HepG2 (cell line): ENCODE measurements around the gene RABL6. TPM values are rescaled to one million over a fixed set of nuclear protein-coding genes. Genes with fewer than 3 reads are reported as not detected.
A peak's percentile ranks its signal among the peaks of the same experiment; 100 is the strongest.

Experiments used
- LCORL ChIP-seq, 2 experiments: fragments of 450-650 bp in 1 of 2; sonication (generic) in 1 of 2; formaldehyde crosslinking in 1 of 2; IDR thresholded peaks; 2 replicates each; pipeline versions ENCODE4 v1.5.0 to v1.6.1; 2017 to 2020; ENCODE audit warnings: antibody characterized with exemption in 1 of 2, missing genetic modification reagents in 1 of 2
- MTA3 ChIP-seq: sonication (generic); formaldehyde crosslinking; IDR thresholded peaks from 2 replicates; pipeline ENCODE4 v1.4.0; 2020; ENCODE audit warnings: missing genetic modification reagents
- NAIF1 ChIP-seq: sonication (generic); formaldehyde crosslinking; IDR thresholded peaks from 2 replicates; pipeline ENCODE4 v1.5.0; 2020; ENCODE audit warnings: mild to moderate bottlenecking, missing genetic modification reagents, borderline replicate concordance
- PLRG1 ChIP-seq: fragments of 450-650 bp; conservative IDR thresholded peaks from 2 replicates; pipeline ENCODE4 v1.6.1; 2016
- PTBP1 ChIP-seq: fragments of 200-400 bp; formaldehyde crosslinking; IDR thresholded peaks from 2 replicates; pipeline ENCODE4 v1.6.1; 2018; ENCODE audit warnings: low read length, low read depth; ENCODE audit not compliant: poor library complexity, severe bottlenecking
- RBM22 ChIP-seq: fragments of 200-400 bp; formaldehyde crosslinking; optimal IDR thresholded peaks from 2 replicates; pipeline ENCODE3; 2017; ENCODE audit warnings: mild to moderate bottlenecking, low read length, moderate library complexity
- RELA ChIP-seq: sonication (generic); formaldehyde crosslinking; IDR thresholded peaks from 2 replicates; pipeline ENCODE4 v1.4.0; 2020; ENCODE audit warnings: missing genetic modification reagents
- SAFB2 ChIP-seq: sonication (generic); formaldehyde crosslinking; IDR thresholded peaks from 2 replicates; pipeline ENCODE4 v1.5.1; 2020; ENCODE audit warnings: missing genetic modification reagents, low read depth, mild to moderate bottlenecking, borderline replicate concordance
- SRF ChIP-seq: IDR thresholded peaks from 2 replicates; pipeline ENCODE4 v1.6.1; 2011; ENCODE audit warnings: mild to moderate bottlenecking, low read depth, low read length, moderate library complexity
- WIZ ChIP-seq: sonication (generic); formaldehyde crosslinking; IDR thresholded peaks from 2 replicates; pipeline ENCODE4 v1.5.1; 2020; ENCODE audit warnings: mild to moderate bottlenecking, missing genetic modification reagents
- ZBTB21 ChIP-seq: sonication (generic); formaldehyde crosslinking; IDR thresholded peaks from 2 replicates; pipeline ENCODE4 v1.4.0; 2020; ENCODE audit warnings: missing genetic modification reagents
- ZBTB38 ChIP-seq: sonication (generic); formaldehyde crosslinking; IDR thresholded peaks from 2 replicates; pipeline ENCODE4 v1.5.1; 2020; ENCODE audit warnings: mild to moderate bottlenecking, missing genetic modification reagents
- ZBTB8A ChIP-seq: sonication (generic); formaldehyde crosslinking; IDR thresholded peaks from 2 replicates; pipeline ENCODE4 v1.4.0; 2020; ENCODE audit warnings: mild to moderate bottlenecking, low read depth, missing genetic modification reagents, borderline replicate concordance
- ZNF383 ChIP-seq: sonication (generic); formaldehyde crosslinking; IDR thresholded peaks from 2 replicates; pipeline ENCODE4 v1.4.0; 2020; ENCODE audit warnings: missing genetic modification reagents, mild to moderate bottlenecking, borderline replicate concordance
- ZNF589 ChIP-seq: sonication (generic); formaldehyde crosslinking; conservative IDR thresholded peaks from 2 replicates; pipeline ENCODE4 v1.8.0; 2022; ENCODE audit warnings: mild to moderate bottlenecking, moderate library complexity, missing genetic modification reagents
- ZNF746 ChIP-seq: sonication (generic); formaldehyde crosslinking; IDR thresholded peaks from 2 replicates; pipeline ENCODE4 v1.8.0; 2022; ENCODE audit warnings: mild to moderate bottlenecking, missing genetic modification reagents
- ZNF75D ChIP-seq: sonication (generic); formaldehyde crosslinking; IDR thresholded peaks from 2 replicates; pipeline ENCODE4 v1.8.1; 2023; ENCODE audit warnings: missing genetic modification reagents, mild to moderate bottlenecking, borderline replicate concordance
- polyA plus RNA-seq, 8 experiments: library from polyadenylated mRNA; depleted of rRNA in 3 of 8; stranded (reverse) in 7 of 8; unstranded in 1 of 8; fragments of >200 nt; fragmentation: Illumina TruSeq in 4 of 8; extraction: Trizol in 4 of 8; gene quantifications; 2 replicates each; pipeline versions ENCODE4 v1.2.1 to v1.2.3, GENCODE V29; 2011 to 2016; ENCODE audit warnings: low read depth in 4 of 8, missing spikeins in 1 of 8, mixed read lengths in 1 of 8; ENCODE audit not compliant: insufficient read depth in 1 of 8
- total RNA-seq, 5 experiments: library from RNA; depleted of rRNA; stranded (reverse); fragments of >200 nt; fragmentation: Illumina TruSeq; extraction: Trizol; gene quantifications; 2 replicates each; pipeline ENCODE4 v1.2.3, GENCODE V29; 2016; ENCODE audit warnings: low read depth in 1 of 5
- TF ChIP-seq, protein P1 (sequence below): sonication (generic); formaldehyde crosslinking; IDR thresholded peaks from 2 replicates; pipeline ENCODE4 v1.4.0; 2020; ENCODE audit warnings: mild to moderate bottlenecking, missing genetic modification reagents
- TF ChIP-seq, protein P2 (sequence below): sonication (generic); formaldehyde crosslinking; IDR thresholded peaks from 2 replicates; pipeline ENCODE4 v1.4.0; 2020; ENCODE audit warnings: missing genetic modification reagents, mild to moderate bottlenecking, borderline replicate concordance
- TF ChIP-seq, protein P3 (sequence below): sonication (generic); formaldehyde crosslinking; IDR thresholded peaks from 2 replicates; pipeline ENCODE4 v1.4.0; 2020; ENCODE audit warnings: mild to moderate bottlenecking, missing genetic modification reagents
- TF ChIP-seq, protein P4 (sequence below): sonication (generic); formaldehyde crosslinking; IDR thresholded peaks from 2 replicates; pipeline ENCODE4 v1.5.0; 2020; ENCODE audit warnings: missing genetic modification reagents
- TF ChIP-seq, protein P5 (sequence below): sonication (generic); formaldehyde crosslinking; IDR thresholded peaks from 2 replicates; pipeline ENCODE4 v1.4.0; 2020; ENCODE audit warnings: mild to moderate bottlenecking, missing genetic modification reagents

Gene RABL6
- total and polyA plus RNA-seq, 2 of the 13 experiments (the other 11 are each of a cell fraction or from before 2014, with no cell fraction given): 81.5 to 125 TPM

DNA sequence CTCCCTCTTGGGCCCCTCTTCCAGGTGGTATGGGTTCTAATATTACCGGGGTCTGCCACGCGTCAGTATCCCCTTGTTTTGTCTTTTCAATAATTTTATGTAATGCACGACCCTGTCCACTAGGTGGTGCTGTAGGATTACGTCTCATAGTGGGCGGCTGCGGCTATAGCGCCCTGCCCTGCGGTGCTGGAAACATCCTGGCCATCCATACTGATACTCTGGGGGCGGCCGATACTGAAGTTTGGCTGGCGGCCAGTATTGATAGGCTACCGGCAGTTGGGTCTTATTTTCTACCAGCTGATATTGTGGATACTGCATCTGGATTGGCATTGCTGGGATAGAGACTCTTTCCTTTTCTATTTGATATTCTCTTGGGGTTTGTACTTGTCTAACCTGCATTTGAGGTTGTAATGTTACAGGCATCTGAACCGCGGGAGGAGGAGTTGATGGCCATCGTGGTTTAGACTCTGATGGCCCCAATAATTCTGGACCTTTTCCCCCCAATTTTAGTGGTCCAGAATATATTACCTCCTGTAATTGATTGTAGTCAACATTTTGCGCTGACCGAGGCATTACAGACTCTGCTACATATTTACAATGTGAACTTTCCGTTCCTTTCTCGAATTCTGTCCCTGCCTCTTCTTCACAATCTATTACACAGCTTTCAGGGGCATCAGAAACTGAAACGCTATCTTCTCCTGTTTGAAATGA is 19.9 kb upstream of the RABL6 start (continued):
- TF ChIP-seq ZBTB8A: no peak
- TF ChIP-seq RELA (CRISPR knock-in tag): no peak
- TF ChIP-seq ZNF383 (CRISPR knock-in tag): no peak
- TF ChIP-seq NAIF1: no peak
- TF ChIP-seq ZBTB38: peak; percentile 65; the same call in 1 of the 2 replicates
- TF ChIP-seq SAFB2 (CRISPR knock-in tag): no peak
- TF ChIP-seq PTBP1: no peak
- no peak for TF ChIP-seq ZBTB21
- TF ChIP-seq PLRG1: no peak
- TF ChIP-seq, protein P1, sequence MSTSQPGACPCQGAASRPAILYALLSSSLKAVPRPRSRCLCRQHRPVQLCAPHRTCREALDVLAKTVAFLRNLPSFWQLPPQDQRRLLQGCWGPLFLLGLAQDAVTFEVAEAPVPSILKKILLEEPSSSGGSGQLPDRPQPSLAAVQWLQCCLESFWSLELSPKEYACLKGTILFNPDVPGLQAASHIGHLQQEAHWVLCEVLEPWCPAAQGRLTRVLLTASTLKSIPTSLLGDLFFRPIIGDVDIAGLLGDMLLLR (CRISPR knock-in tag): no peak
- TF ChIP-seq, protein P2, sequence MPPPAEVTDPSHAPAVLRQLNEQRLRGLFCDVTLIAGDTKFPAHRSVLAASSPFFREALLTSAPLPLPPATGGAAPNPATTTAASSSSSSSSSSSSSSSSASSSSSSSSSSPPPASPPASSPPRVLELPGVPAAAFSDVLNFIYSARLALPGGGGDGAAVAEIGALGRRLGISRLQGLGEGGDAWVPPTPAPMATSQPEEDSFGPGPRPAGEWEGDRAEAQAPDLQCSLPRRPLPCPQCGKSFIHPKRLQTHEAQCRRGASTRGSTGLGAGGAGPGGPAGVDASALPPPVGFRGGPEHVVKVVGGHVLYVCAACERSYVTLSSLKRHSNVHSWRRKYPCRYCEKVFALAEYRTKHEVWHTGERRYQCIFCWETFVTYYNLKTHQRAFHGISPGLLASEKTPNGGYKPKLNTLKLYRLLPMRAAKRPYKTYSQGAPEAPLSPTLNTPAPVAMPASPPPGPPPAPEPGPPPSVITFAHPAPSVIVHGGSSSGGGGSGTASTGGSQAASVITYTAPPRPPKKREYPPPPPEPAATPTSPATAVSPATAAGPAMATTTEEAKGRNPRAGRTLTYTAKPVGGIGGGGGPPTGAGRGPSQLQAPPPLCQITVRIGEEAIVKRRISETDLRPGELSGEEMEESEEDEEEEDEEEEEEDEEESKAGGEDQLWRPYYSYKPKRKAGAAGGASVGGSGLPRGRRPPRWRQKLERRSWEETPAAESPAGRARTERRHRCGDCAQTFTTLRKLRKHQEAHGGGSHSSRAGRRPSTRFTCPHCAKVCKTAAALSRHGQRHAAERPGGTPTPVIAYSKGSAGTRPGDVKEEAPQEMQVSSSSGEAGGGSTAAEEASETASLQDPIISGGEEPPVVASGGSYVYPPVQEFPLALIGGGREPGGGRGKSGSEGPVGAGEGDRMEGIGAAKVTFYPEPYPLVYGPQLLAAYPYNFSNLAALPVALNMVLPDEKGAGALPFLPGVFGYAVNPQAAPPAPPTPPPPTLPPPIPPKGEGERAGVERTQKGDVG: no peak
- no peak for TF ChIP-seq RBM22
- no peak for TF ChIP-seq ZNF589 (CRISPR knock-in tag)
- no peak for TF ChIP-seq WIZ
- TF ChIP-seq ZNF75D (CRISPR knock-in tag): no peak
- TF ChIP-seq, protein P3, sequence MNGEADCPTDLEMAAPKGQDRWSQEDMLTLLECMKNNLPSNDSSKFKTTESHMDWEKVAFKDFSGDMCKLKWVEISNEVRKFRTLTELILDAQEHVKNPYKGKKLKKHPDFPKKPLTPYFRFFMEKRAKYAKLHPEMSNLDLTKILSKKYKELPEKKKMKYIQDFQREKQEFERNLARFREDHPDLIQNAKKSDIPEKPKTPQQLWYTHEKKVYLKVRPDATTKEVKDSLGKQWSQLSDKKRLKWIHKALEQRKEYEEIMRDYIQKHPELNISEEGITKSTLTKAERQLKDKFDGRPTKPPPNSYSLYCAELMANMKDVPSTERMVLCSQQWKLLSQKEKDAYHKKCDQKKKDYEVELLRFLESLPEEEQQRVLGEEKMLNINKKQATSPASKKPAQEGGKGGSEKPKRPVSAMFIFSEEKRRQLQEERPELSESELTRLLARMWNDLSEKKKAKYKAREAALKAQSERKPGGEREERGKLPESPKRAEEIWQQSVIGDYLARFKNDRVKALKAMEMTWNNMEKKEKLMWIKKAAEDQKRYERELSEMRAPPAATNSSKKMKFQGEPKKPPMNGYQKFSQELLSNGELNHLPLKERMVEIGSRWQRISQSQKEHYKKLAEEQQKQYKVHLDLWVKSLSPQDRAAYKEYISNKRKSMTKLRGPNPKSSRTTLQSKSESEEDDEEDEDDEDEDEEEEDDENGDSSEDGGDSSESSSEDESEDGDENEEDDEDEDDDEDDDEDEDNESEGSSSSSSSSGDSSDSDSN: no peak
- TF ChIP-seq ZNF746 (CRISPR knock-in tag): no peak
- no peak for TF ChIP-seq LCORL (IDR thresholded peaks at IDR 0.05)
- TF ChIP-seq LCORL (CRISPR knock-in tag; IDR thresholded peaks at IDR 0.05): peak; percentile 62
- TF ChIP-seq, protein P4, sequence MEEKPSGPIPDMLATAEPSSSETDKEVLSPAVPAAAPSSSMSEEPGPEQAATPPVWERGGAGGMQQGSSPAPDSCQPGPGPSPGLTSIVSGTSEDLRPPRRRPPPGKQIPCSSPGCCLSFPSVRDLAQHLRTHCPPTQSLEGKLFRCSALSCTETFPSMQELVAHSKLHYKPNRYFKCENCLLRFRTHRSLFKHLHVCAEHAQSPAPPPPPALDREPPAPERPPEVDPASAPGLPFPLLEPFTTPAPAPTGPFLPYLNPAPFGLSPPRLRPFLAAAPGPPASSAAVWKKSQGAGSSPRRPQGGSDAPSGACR (CRISPR knock-in tag): no peak
- TF ChIP-seq, protein P5, sequence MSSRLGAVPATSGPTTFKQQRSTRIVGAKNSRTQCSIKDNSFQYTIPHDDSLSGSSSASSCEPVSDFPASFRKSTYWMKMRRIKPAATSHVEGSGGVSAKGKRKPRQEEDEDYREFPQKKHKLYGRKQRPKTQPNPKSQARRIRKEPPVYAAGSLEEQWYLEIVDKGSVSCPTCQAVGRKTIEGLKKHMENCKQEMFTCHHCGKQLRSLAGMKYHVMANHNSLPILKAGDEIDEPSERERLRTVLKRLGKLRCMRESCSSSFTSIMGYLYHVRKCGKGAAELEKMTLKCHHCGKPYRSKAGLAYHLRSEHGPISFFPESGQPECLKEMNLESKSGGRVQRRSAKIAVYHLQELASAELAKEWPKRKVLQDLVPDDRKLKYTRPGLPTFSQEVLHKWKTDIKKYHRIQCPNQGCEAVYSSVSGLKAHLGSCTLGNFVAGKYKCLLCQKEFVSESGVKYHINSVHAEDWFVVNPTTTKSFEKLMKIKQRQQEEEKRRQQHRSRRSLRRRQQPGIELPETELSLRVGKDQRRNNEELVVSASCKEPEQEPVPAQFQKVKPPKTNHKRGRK: no peak
- TF ChIP-seq MTA3 (CRISPR knock-in tag): no peak
- TF ChIP-seq SRF: no peak
